Left lung (tissue), 10 donors: Measurements from ENCODE around the gene PTPRN2. TPM values are rescaled to one million over a fixed set of nuclear protein-coding genes. Genes with fewer than 3 reads are reported as not detected.

ENCODE experiments used
- ATAC-seq: fragments of 200-7000 bp; cut with Tn5 transposase; one replicate; pipeline ENCODE4 v1.9.1; 2020; ENCODE audit warnings: moderate library complexity
- DNase-seq, 4 donors: peaks; one replicate each; pipeline ENCODE4 v3.0.0-alpha.2; 2013 to 2020
- H3K27ac ChIP-seq, 2 donors: fragments of 200-600 bp; sonication (generic) in 1 of 2; one replicate each; pipeline versions ENCODE4 v1.5.0 to v1.8.0; 2020 to 2021
- H3K27me3 ChIP-seq, 2 donors: fragments of 200-600 bp; sonication (generic) in 1 of 2; one replicate each; pipeline versions ENCODE4 v1.5.0 to v1.8.0; 2020 to 2021
- H3K36me3 ChIP-seq, 2 donors: fragments of 200-600 bp; sonication (generic) in 1 of 2; one replicate each; pipeline versions ENCODE4 v1.5.0 to v1.8.0; 2020 to 2021
- H3K4me1 ChIP-seq, 2 donors: fragments of 200-600 bp; one replicate each; pipeline ENCODE4 v1.8.0; 2021
- H3K4me3 ChIP-seq, 2 donors: fragments of 200-600 bp; sonication (generic) in 1 of 2; one replicate each; pipeline versions ENCODE4 v1.5.0 to v1.8.0; 2020 to 2021; ENCODE audit warnings: mild to moderate bottlenecking in 1 of 2
- H3K9me3 ChIP-seq, 2 donors: fragments of 200-600 bp; sonication (generic) in 1 of 2; one replicate each; pipeline versions ENCODE4 v1.5.0 to v1.8.0; 2020 to 2021
- intact Hi-C, 2 donors: fragments of 100-400 bp; cut with DNase I; formaldehyde crosslinking; loops; one replicate each; pipeline versions ENCODE4 v1.11.2 to v1.14.2; 2022
- polyA plus RNA-seq, 6 donors: library from polyadenylated mRNA; unstranded; fragments of 120-200 nt; gene quantifications; one replicate each; pipeline ENCODE4 v1.2.1, GENCODE V29; 2013; ENCODE audit not compliant: insufficient read length in 6 of 6
- total RNA-seq, 2 donors: library from RNA; stranded (reverse); fragmentation: NEBNext Ultra II Directional; extraction: Animal tissue kit (Norgen Biotek cat#: 25700); gene quantifications; one replicate each; pipeline ENCODE4 v1.2.1, GENCODE V29; 2021
- TF ChIP-seq, protein P1 (sequence below), 2 donors: fragments of 200-600 bp; sonication (generic) in 1 of 2; IDR thresholded peaks; one replicate each; pipeline versions ENCODE4 v1.5.0 to v1.8.0; 2021; ENCODE audit warnings: antibody characterized with exemption in 2 of 2
- donor health status: DM: no; HTN: yes; CAD: no.
- donor health status: DM: no; HTN: no; CAD: no.

The PTPRN2 gene
- total and polyA plus RNA-seq, 8 donors = 4.0 to 7.8 (median 6.8) TPM

DNA sequence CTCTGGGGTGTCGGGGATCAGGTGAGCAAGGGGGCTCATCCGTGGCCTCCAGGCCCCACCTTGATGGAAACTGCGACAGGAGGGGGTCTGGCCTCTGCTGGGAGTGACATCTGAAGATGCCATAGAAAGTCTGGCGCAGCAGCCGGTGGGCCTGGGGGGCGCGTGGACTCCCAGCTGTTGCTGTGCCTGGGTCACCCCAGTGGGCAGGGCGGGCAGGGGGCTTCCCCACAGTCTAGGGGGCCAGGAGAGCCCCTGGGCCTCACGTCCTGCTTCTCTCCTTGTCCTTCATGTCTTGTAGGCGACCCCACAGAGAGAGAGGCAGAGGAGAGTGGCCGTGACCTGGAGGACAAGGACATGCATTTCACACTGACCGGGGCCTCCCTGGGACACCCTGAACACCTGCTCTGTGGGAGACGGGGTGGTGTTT, 800.3 kb downstream of the PTPRN2 start:
- no peaks in the 10 kb centered on the region for H3K36me3 ChIP-seq
- H3K9me3 ChIP-seq = no peaks in the 10 kb centered on the region
- no peak overlapping the region for H3K4me3 ChIP-seq
- intact Hi-C loops = no loop called here
- DNase-seq (peak in 1 of 4 donors; percentile 65), ATAC-seq (no peak)
- TF ChIP-seq, protein P1, sequence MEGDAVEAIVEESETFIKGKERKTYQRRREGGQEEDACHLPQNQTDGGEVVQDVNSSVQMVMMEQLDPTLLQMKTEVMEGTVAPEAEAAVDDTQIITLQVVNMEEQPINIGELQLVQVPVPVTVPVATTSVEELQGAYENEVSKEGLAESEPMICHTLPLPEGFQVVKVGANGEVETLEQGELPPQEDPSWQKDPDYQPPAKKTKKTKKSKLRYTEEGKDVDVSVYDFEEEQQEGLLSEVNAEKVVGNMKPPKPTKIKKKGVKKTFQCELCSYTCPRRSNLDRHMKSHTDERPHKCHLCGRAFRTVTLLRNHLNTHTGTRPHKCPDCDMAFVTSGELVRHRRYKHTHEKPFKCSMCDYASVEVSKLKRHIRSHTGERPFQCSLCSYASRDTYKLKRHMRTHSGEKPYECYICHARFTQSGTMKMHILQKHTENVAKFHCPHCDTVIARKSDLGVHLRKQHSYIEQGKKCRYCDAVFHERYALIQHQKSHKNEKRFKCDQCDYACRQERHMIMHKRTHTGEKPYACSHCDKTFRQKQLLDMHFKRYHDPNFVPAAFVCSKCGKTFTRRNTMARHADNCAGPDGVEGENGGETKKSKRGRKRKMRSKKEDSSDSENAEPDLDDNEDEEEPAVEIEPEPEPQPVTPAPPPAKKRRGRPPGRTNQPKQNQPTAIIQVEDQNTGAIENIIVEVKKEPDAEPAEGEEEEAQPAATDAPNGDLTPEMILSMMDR (IDR thresholded peaks at IDR 0.05) = no peak
- H3K27me3 ChIP-seq = peaks cover 0 to 2% of the 10 kb centered on the region in 2 donors
- H3K4me1 ChIP-seq = no peaks in the 10 kb centered on the region
- no peak overlapping the region for H3K27ac ChIP-seq

DNA sequence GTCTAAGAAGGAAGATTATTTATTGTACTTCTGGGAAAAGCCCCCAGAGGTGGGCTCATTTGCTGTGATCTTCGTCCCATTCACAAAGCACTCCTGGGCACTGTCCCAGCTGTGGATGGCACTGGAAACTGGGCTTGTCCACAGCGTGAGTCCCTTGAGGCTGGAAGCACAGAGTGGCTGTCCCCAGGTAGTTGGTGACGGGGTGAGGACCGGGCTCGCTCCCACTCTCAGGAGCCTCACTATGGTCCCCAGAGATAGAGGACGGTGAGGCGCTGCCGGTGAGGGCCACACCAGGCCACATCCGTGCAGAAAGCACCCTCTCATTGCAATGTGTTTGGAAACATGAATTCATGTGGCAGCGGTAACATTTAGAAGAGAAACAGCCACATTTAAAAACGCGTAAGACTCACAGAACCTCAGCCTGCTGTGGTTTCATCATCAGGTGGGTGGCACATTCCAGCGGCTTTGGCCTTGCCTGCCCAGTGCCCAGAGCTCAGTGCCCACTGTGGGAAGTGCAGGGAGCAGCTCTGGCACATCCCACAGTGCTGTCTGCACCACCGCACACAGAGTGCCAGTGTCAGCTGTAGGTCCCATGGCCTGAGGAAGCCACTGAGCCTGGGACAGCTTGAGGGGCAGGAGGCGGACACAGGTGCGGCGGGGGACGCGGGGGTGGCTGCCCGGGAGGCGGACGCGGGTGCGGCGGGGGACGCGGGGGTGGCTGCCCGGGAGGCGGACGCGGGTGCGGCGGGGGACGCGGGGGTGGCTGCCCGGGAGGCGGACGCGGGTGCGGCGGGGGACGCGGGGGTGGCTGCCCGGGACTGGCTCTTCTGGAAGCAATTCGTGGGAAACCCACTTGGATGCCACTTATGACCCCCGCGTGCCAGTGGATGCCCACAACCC, 801.0 kb downstream of the PTPRN2 start:
- no peaks in the 10 kb centered on the region for H3K36me3 ChIP-seq
- H3K4me1 ChIP-seq = no peaks in the 10 kb centered on the region
- DNase-seq (no peak), ATAC-seq (no peak)
- H3K9me3 ChIP-seq = no peaks in the 10 kb centered on the region
- no peaks in the 10 kb centered on the region for H3K27me3 ChIP-seq
- H3K4me3 ChIP-seq = no peak overlapping the region
- intact Hi-C loops = no loop called here
- TF ChIP-seq, protein P1 (IDR thresholded peaks at IDR 0.05) = no peak
- H3K27ac ChIP-seq = no peak overlapping the region

DNA sequence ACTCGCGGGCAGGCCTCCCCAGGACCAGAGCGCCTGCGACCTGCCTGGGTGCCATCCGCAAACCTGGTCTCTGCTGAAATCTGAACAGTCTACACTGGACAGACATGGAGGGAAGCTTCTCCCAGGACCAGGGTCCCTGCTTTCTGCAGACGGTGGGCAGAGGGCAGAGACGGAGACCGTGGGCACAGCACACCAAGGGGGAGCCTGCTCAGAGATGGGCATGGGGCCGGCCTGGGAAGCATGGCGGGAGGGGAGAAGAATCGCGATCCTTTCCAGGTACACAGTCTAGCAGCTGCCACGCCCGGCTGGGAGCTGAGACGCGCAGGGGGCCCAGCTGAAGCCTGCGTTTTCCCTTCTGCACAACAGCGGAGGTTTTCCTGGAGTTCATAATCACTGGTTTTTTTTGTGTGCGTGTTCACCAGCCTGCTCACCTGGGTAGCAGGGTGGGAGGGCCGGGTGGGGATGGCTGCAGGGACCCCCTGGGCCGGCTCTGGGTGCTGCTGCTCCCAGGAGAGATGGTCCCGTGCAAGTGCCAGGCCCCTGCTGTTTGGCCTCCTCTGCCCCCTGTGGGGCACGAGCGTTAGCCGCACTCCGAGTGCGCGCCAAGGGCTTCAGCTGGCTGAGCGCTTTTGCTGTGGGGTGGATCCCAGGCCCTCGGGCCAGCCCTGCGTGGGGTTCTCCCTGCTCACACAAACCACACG, 802.0 kb downstream of the PTPRN2 start:
- ATAC-seq (no peak), DNase-seq (peak in 1 of 4 donors; percentile 72)
- H3K27me3 ChIP-seq = peaks cover 0 to 2% of the 10 kb centered on the region in 2 donors
- H3K4me1 ChIP-seq = no peaks in the 10 kb centered on the region
- no peak overlapping the region for H3K4me3 ChIP-seq
- TF ChIP-seq, protein P1 (IDR thresholded peaks at IDR 0.05) = no peak
- H3K9me3 ChIP-seq = no peaks in the 10 kb centered on the region
- intact Hi-C loops = no loop called here
- no peaks in the 10 kb centered on the region for H3K36me3 ChIP-seq
- H3K27ac ChIP-seq = no peak overlapping the region

DNA sequence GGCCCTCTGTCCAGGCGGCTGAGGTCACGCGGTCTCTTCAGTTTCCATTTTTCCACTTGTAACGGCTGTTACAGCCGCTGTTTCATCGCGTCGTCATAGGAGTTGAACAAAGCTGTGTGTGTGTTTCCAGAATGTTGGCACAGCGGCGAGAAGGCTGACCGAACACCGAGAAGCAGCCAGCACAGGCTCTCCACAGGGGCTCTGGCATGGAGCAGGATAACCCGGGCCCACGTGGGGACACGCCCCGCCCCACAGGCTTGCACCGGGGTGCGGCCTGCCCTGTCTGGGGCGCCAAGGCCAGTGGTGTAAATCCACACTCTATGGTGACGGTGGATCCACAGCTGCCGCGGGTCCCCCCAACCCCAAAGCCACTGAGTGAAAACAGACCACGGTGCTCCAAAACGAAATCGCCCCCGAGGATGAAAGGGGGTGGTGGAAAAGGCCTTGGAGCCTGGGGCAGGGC, 802.6 kb downstream of the PTPRN2 start:
- no peak for ATAC-seq
- TF ChIP-seq, protein P1 (IDR thresholded peaks at IDR 0.05) = no peak

More for the DNA sequence above, 802.6 kb downstream of the PTPRN2 start:
- Histone ChIP-seq H3K36me3 (no peaks in the 10 kb centered on the region), H3K4me1 (no peaks in the 10 kb centered on the region), H3K9me3 (no peaks in the 10 kb centered on the region), H3K27me3 (peaks cover 0 to 4% of the 10 kb centered on the region in 2 donors), H3K27ac (no peak overlapping the region), H3K4me3 (no peak overlapping the region)
- no peak for DNase-seq
- intact Hi-C loops = no loop called here
